Astrocyte of the cerebellum (primary cell): Measurements from ENCODE around the gene ATP5MC2.
"Not testable (repeated sequence)": the region's sequence is repeated elsewhere in the genome, so short reads cannot be mapped to it uniquely, and the experiment has no call there.

ENCODE experiments used
- DNase-seq: peaks from one replicate; pipeline ENCODE4 v3.0.0-alpha.2; 2011; ENCODE audit warnings: low read depth
- H3K4me3 ChIP-seq: 2 replicates; pipeline ENCODE4 v1.5.1; 2011; ENCODE audit warnings: mild to moderate bottlenecking, low read depth, low read length, moderate library complexity
- in situ Hi-C: cut with HindIII; loops from 2 replicates; pipeline ENCODE4 v1.10.0; 2017; ENCODE audit warnings: low sequenced_read_pairs
- TF ChIP-seq, protein P1 (sequence below): IDR thresholded peaks from 2 replicates; pipeline ENCODE4 v1.5.1; 2012; ENCODE audit warnings: low read length, low read depth, moderate library complexity, mild to moderate bottlenecking; ENCODE audit errors: missing control alignments

Gene ATP5MC2

GRCh38 chr12:53643232-53643979 is 32.5 kb downstream of the ATP5MC2 start:
- TF ChIP-seq, protein P1, sequence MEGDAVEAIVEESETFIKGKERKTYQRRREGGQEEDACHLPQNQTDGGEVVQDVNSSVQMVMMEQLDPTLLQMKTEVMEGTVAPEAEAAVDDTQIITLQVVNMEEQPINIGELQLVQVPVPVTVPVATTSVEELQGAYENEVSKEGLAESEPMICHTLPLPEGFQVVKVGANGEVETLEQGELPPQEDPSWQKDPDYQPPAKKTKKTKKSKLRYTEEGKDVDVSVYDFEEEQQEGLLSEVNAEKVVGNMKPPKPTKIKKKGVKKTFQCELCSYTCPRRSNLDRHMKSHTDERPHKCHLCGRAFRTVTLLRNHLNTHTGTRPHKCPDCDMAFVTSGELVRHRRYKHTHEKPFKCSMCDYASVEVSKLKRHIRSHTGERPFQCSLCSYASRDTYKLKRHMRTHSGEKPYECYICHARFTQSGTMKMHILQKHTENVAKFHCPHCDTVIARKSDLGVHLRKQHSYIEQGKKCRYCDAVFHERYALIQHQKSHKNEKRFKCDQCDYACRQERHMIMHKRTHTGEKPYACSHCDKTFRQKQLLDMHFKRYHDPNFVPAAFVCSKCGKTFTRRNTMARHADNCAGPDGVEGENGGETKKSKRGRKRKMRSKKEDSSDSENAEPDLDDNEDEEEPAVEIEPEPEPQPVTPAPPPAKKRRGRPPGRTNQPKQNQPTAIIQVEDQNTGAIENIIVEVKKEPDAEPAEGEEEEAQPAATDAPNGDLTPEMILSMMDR = no peak
- H3K4me3 ChIP-seq = no peak overlapping the region
- in situ Hi-C loops = no loop called here
- DNase-seq = no peak

GRCh38 chr12:53638057-53638456 is 37.8 kb downstream of the ATP5MC2 start:
- DNase-seq = no peak
- in situ Hi-C loops = no loop called here
- H3K4me3 ChIP-seq = no peak overlapping the region
- TF ChIP-seq, protein P1 = no peak

- no peak for DNase-seq
- TF ChIP-seq, protein P1 = no peak
- H3K4me3 ChIP-seq = no peak overlapping the region
- in situ Hi-C loops = no loop called here
These were observed 39.2 kb downstream of the ATP5MC2 start for GRCh38 chr12:53636641-53637040.

- DNase-seq, H3K4me3 ChIP-seq, in situ Hi-C loops: not testable (repeated sequence)
These were observed 40.2 kb downstream of the ATP5MC2 start for GRCh38 chr12:53635708-53636107.

DNA sequence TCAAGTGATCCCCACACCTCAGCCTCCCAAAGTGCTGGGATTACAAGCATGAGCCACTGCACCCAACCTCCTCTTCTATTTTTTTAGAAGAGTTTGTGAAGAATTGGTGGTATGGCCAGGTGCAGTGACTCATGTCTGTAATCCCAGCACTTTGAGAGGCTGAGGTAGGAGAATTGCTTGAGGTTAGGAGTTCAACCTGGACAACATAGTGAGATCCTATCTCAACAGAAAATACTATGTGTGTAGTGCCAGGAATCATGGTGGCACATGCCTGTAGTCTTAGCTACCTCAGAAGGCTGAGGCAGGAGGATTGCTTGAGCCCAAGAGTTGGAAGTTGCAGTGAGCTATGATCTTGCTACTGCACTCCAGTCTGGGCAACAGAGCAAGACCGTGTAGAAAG is 44.2 kb downstream of the ATP5MC2 start:
- in situ Hi-C loops = loop anchor here (5.0 kb wide), 1 partner anchor 41 kb away; no protein-coding TSS in a partner anchor
- no peak overlapping the region for H3K4me3 ChIP-seq
- DNase-seq = no peak
- TF ChIP-seq, protein P1 = no peak

GRCh38 chr12:53627919-53628318 is 48.0 kb downstream of the ATP5MC2 start:
- no peak for DNase-seq
- in situ Hi-C loops = no loop called here
- H3K4me3 ChIP-seq = no peak overlapping the region
- TF ChIP-seq, protein P1 = no peak

GRCh38 chr12:53626702-53627169 is 49.1 kb downstream of the ATP5MC2 start:
- in situ Hi-C loops = no loop called here
- peak overlapping the region; percentile 68 for H3K4me3 ChIP-seq
- no peak for DNase-seq
- TF ChIP-seq, protein P1 = no peak
